DND-41 (cell line): ENCODE results near the gene TAS2R8.
"Not testable (repeated sequence)": the region's sequence is repeated elsewhere in the genome, so short reads cannot be mapped to it uniquely, and the experiment has no call there.

Experiments used
- CTCF ChIP-seq: IDR thresholded peaks from 2 replicates; pipeline ENCODE4 v1.5.1; 2012; ENCODE audit warnings: borderline replicate concordance, low read length, moderate library complexity, mild to moderate bottlenecking; ENCODE audit not compliant: poor library complexity, severe bottlenecking; ENCODE audit errors: extremely low read depth
- EZH2 ChIP-seq: IDR thresholded peaks from 3 replicates; pipeline ENCODE4 v1.6.1; 2012; ENCODE audit warnings: borderline replicate concordance, low read depth, mild to moderate bottlenecking, moderate library complexity, low read length, inconsistent platforms; ENCODE audit not compliant: severe bottlenecking

GRCh38 chr12:10791769-10792168, 15.3 kb downstream of the TAS2R8 start:
- TF ChIP-seq CTCF, EZH2: not testable (repeated sequence)
